ENCODE data around the gene KCNIP1.

KCNIP1 gene

DNA sequence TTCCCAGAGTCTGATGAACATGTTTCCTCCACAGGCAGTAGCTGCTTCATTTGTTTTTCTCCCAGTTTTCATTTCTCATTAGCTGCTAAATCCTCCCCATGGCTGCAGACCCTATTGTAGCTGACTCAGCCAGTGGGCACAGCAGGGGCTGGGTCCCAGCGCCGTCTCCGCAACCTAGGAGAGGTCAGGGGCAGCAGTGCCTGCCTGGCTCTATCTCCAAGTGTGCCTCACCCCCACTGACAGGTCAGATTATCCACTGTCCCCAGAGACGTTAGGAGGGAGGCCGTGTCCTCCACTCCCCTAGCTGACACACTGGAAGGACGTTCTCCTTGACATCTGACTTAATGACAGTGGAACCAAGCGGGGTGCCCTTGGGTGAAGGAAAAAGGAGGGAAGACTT lies 31.1 kb downstream of the KCNIP1 start:
- Histone ChIP-seq H2AK5ac (ENCODE audit: low read length) (no peak overlapping the region), H3K23ac (ENCODE audit: low read length) (no peak overlapping the region), H4K8ac (ENCODE audit: low read depth, low read length) (no peak overlapping the region), H3K4me1 (ENCODE audit: control insufficient read depth, low read depth, low read length) (no peaks in the 10 kb centered on the region), H3K79me2 (ENCODE audit: control insufficient read depth, insufficient read depth, low read length) (no peaks in the 10 kb centered on the region), H3K4ac (ENCODE audit: low read depth, low read length) (no peak overlapping the region), H4K5ac (ENCODE audit: low read length) (no peak overlapping the region), H3K27ac (ENCODE audit: low read depth, low read length) (no peak overlapping the region), H3K36me3 (ENCODE audit: control insufficient read depth, insufficient read depth, low read length) (no peaks in the 10 kb centered on the region), H3K4me2 (ENCODE audit: low read length) (no peak overlapping the region), H3K4me3 (ENCODE audit: low read length) (no peak overlapping the region), H2BK15ac (replicated peaks; ENCODE audit: low read depth) (no peak overlapping the region), H3K18ac (ENCODE audit: low read length) (no peak overlapping the region), H3K27me3 (ENCODE audit: insufficient read depth, low read length, poor library complexity) (no peaks in the 10 kb centered on the region), H3K79me1 (ENCODE audit: low read length) (no peaks in the 10 kb centered on the region), H3K56ac (ENCODE audit: low read length) (no peak overlapping the region), H2BK5ac (ENCODE audit: low read length) (no peak overlapping the region), H3K9ac (ENCODE audit: low read length) (no peak overlapping the region), H2BK120ac (ENCODE audit: low read depth, low read length) (no peak overlapping the region)
- no peak for DNase-seq
- no CpG with 5 or more reads among the region's 7 CpGs for WGBS (ENCODE audit: extremely low coverage, insufficient coverage, low lambda C conversion rate)

DNA sequence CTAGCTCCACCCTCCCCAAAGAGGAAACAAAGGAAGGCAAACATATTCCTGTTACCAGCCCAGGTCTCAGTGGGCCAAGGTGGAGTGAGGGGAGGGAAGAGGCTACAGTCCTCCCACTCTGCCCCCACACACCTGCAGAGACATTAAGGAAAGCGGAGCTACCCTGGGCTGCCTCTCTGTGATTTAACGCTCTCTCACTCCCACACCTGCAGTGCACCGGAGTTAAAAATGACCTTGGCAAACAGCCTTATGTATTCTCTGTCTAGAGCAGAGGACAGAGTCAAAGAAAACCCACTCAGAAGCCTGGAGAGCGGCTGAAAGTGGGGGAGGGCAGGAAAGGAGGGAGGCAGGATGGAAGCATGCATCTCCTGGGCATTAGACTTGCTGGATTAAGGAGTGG lies 32.7 kb downstream of the KCNIP1 start:
- no peak for DNase-seq
- Histone ChIP-seq H3K56ac (ENCODE audit: low read length) (no peak overlapping the region), H3K27me3 (ENCODE audit: insufficient read depth, low read length, poor library complexity) (no peaks in the 10 kb centered on the region), H3K4me2 (ENCODE audit: low read length) (no peak overlapping the region), H3K36me3 (ENCODE audit: control insufficient read depth, insufficient read depth, low read length) (no peaks in the 10 kb centered on the region), H2BK15ac (replicated peaks; ENCODE audit: low read depth) (no peak overlapping the region), H3K4ac (ENCODE audit: low read depth, low read length) (no peak overlapping the region), H3K79me1 (ENCODE audit: low read length) (no peaks in the 10 kb centered on the region), H2BK5ac (ENCODE audit: low read length) (no peak overlapping the region), H2AK5ac (ENCODE audit: low read length) (no peak overlapping the region), H3K18ac (ENCODE audit: low read length) (no peak overlapping the region), H3K9ac (ENCODE audit: low read length) (no peak overlapping the region), H3K4me3 (ENCODE audit: low read length) (no peak overlapping the region), H4K5ac (ENCODE audit: low read length) (no peak overlapping the region), H3K79me2 (ENCODE audit: control insufficient read depth, insufficient read depth, low read length) (no peaks in the 10 kb centered on the region), H3K27ac (ENCODE audit: low read depth, low read length) (no peak overlapping the region), H3K4me1 (ENCODE audit: control insufficient read depth, low read depth, low read length) (no peaks in the 10 kb centered on the region), H3K23ac (ENCODE audit: low read length) (no peak overlapping the region), H2BK120ac (ENCODE audit: low read depth, low read length) (no peak overlapping the region), H4K8ac (ENCODE audit: low read depth, low read length) (no peak overlapping the region)
- no CpG with 5 or more reads among the region's 4 CpGs for WGBS (ENCODE audit: extremely low coverage, insufficient coverage, low lambda C conversion rate)

DNA sequence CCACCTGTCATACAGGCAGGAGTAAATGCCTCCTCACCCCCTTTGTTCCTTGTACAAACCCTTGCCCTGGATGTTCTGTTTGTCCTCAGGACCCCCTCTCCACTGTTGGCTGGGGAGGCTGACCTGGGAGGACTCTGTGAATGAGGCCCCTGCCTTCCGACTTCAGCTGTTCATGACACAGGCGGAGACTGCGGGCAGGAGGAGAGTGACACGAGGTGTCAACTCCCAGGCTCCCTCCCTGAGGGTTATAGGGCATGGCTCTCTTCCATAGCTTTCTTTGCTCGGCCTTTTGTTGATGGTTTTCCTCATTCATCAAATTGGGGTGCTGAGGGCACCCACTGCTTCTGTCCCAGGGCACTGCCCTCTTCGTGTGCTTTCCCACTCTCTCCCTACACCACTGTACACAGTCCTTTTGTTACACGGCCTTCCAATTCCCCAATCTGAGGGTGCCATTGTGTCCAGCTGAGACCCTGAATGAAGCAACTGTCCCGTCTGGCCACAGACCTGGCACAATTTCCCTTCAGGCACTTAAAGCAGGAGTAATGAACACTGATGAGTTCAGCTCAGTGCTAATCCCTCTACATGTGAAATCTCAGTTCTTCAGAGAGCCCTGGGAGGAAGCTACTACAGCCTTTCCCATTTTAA lies 33.8 kb downstream of the KCNIP1 start:
- H3K27me3 ChIP-seq (ENCODE audit: insufficient read depth, low read length, poor library complexity): no peaks in the 10 kb centered on the region
- no peak overlapping the region for H2AK5ac ChIP-seq (ENCODE audit: low read length)
- no CpG with 5 or more reads among the region's 8 CpGs for WGBS (ENCODE audit: extremely low coverage, insufficient coverage, low lambda C conversion rate)
- no peaks in the 10 kb centered on the region for H3K79me1 ChIP-seq (ENCODE audit: low read length)
- H2BK5ac ChIP-seq (ENCODE audit: low read length): no peak overlapping the region
- no peaks in the 10 kb centered on the region for H3K79me2 ChIP-seq (ENCODE audit: control insufficient read depth, insufficient read depth, low read length)
- no peak overlapping the region for H4K8ac ChIP-seq (ENCODE audit: low read depth, low read length)
- no peak overlapping the region for H3K4ac ChIP-seq (ENCODE audit: low read depth, low read length)
- no peak overlapping the region for H3K18ac ChIP-seq (ENCODE audit: low read length)
- H4K5ac ChIP-seq (ENCODE audit: low read length): no peak overlapping the region
- no peak overlapping the region for H3K4me3 ChIP-seq (ENCODE audit: low read length)
- H2BK120ac ChIP-seq (ENCODE audit: low read depth, low read length): no peak overlapping the region
- no peak overlapping the region for H3K9ac ChIP-seq (ENCODE audit: low read length)
- no peak overlapping the region for H3K4me2 ChIP-seq (ENCODE audit: low read length)
- no peak overlapping the region for H3K23ac ChIP-seq (ENCODE audit: low read length)
- H3K4me1 ChIP-seq (ENCODE audit: control insufficient read depth, low read depth, low read length): no peaks in the 10 kb centered on the region
- H3K56ac ChIP-seq (ENCODE audit: low read length): no peak overlapping the region
- H3K36me3 ChIP-seq (ENCODE audit: control insufficient read depth, insufficient read depth, low read length): no peaks in the 10 kb centered on the region
- H2BK15ac ChIP-seq (replicated peaks; ENCODE audit: low read depth): no peak overlapping the region
- DNase-seq: no peak
- no peak overlapping the region for H3K27ac ChIP-seq (ENCODE audit: low read depth, low read length)

DNA sequence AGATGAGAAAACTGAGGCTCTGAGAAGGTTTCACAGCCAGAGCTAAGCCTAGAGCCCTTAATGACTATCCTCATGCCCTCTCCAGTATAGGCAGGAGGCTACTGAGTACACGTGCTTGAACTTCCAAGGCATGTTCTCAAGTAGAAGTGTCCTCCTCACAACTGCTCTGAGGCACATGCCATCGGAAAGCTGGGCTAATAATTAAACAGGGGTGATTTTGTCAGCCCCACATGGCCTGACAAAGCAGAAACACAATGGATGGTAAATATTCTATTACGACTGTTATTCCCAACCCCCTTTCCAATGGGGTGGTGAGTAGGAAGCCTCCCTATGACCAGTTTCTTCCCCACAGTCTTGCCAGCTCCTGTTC lies 34.3 kb downstream of the KCNIP1 start:
- Histone ChIP-seq H3K18ac (ENCODE audit: low read length) (no peak overlapping the region), H3K4me3 (ENCODE audit: low read length) (no peak overlapping the region), H3K9ac (ENCODE audit: low read length) (no peak overlapping the region), H3K27ac (ENCODE audit: low read depth, low read length) (no peak overlapping the region), H3K56ac (ENCODE audit: low read length) (no peak overlapping the region), H3K4ac (ENCODE audit: low read depth, low read length) (no peak overlapping the region), H2BK15ac (replicated peaks; ENCODE audit: low read depth) (no peak overlapping the region), H3K23ac (ENCODE audit: low read length) (no peak overlapping the region), H4K5ac (ENCODE audit: low read length) (no peak overlapping the region), H3K4me2 (ENCODE audit: low read length) (no peak overlapping the region), H2BK5ac (ENCODE audit: low read length) (no peak overlapping the region), H3K27me3 (ENCODE audit: insufficient read depth, low read length, poor library complexity) (no peaks in the 10 kb centered on the region), H2BK120ac (ENCODE audit: low read depth, low read length) (no peak overlapping the region), H3K4me1 (ENCODE audit: control insufficient read depth, low read depth, low read length) (no peaks in the 10 kb centered on the region), H2AK5ac (ENCODE audit: low read length) (no peak overlapping the region), H3K36me3 (ENCODE audit: control insufficient read depth, insufficient read depth, low read length) (no peaks in the 10 kb centered on the region), H3K79me1 (ENCODE audit: low read length) (no peaks in the 10 kb centered on the region), H4K8ac (ENCODE audit: low read depth, low read length) (no peak overlapping the region), H3K79me2 (ENCODE audit: control insufficient read depth, insufficient read depth, low read length) (no peaks in the 10 kb centered on the region)
- WGBS (ENCODE audit: extremely low coverage, insufficient coverage, low lambda C conversion rate): no CpG with 5 or more reads among the region's 3 CpGs
- no peak for DNase-seq

DNA sequence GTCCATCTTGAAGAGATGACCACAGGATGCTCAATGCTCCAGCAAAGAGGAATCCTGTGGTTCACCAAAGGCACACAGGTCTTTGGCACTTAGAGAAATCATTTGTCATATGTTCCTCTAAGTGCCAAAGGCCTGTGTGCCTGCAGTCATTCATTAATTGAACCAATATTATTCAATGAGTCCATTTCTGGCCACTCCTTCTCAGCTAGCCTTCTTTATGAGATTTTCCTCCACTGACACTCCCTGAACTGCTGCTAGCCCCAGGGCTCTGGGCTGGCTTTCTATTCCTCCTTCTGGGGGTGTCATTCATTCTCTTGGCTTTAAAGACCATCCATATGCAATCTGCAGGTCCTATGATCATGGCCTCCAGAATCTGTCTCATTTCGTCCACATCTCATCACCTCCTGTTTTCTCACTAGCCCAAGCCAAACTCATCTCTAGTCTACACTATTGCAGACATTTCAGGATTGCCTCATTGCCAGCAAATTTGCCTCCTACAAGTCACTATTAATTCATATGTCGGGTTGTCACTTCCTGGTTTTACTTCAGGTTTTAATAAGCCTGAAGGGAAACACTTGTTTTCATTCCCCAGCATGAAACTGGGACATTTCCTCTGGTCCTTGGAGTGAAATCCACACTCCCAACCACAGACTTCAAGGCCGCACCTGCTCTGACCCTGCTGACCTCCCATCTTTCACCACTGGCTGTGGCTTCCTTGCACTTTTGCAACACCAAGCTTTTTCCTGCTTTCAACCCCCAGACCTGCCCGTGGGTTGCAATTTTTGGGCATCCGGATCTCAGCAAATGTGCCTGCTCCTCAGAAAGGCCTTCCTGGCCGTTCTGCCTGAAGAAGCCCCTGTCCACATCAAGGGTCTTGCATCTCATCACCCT lies 35.1 kb downstream of the KCNIP1 start:
- Histone ChIP-seq H3K9ac (ENCODE audit: low read length) (no peak overlapping the region), H2BK15ac (replicated peaks; ENCODE audit: low read depth) (no peak overlapping the region), H3K4ac (ENCODE audit: low read depth, low read length) (no peak overlapping the region), H3K18ac (ENCODE audit: low read length) (no peak overlapping the region), H3K4me1 (ENCODE audit: control insufficient read depth, low read depth, low read length) (no peaks in the 10 kb centered on the region), H2BK5ac (ENCODE audit: low read length) (no peak overlapping the region), H3K79me2 (ENCODE audit: control insufficient read depth, insufficient read depth, low read length) (no peaks in the 10 kb centered on the region), H4K5ac (ENCODE audit: low read length) (no peak overlapping the region), H3K23ac (ENCODE audit: low read length) (no peak overlapping the region), H3K36me3 (ENCODE audit: control insufficient read depth, insufficient read depth, low read length) (no peaks in the 10 kb centered on the region), H4K8ac (ENCODE audit: low read depth, low read length) (no peak overlapping the region), H2AK5ac (ENCODE audit: low read length) (no peak overlapping the region), H3K27ac (ENCODE audit: low read depth, low read length) (no peak overlapping the region), H3K4me2 (ENCODE audit: low read length) (no peak overlapping the region), H3K79me1 (ENCODE audit: low read length) (no peaks in the 10 kb centered on the region), H3K56ac (ENCODE audit: low read length) (no peak overlapping the region), H2BK120ac (ENCODE audit: low read depth, low read length) (no peak overlapping the region), H3K4me3 (ENCODE audit: low read length) (no peak overlapping the region), H3K27me3 (ENCODE audit: insufficient read depth, low read length, poor library complexity) (no peaks in the 10 kb centered on the region)
- WGBS (ENCODE audit: extremely low coverage, insufficient coverage, low lambda C conversion rate): no CpG with 5 or more reads among the region's 6 CpGs
- no peak for DNase-seq
